GM10248 (cell line): ENCODE results near the gene MGST3.
"Not testable (repeated sequence)": the region's sequence is repeated elsewhere in the genome, so short reads cannot be mapped to it uniquely, and the experiment has no call there.

Experiments
- CTCF ChIA-PET: fragments of 300-600 bp; sonication (Branson Sonifier 250); formaldehyde crosslinking; extraction: SDS; loops from one replicate; lab custom pipeline; 2021; ENCODE audit warnings: antibody characterized with exemption; lab: Yijun Ruan, JAX
- POLR2A ChIA-PET: fragments of 350-650 bp; sonication (Branson Sonifier 250); formaldehyde crosslinking; extraction: SDS; loops from one replicate; lab custom pipeline; 2020; ENCODE audit warnings: antibody characterized with exemption; lab: Yijun Ruan, JAX
- DNase-seq: peaks from one replicate; pipeline ENCODE4 v3.0.0; 2012; ENCODE audit errors: extremely low spot score
- TF ChIP-seq, protein P1 (sequence below): IDR thresholded peaks from 2 replicates; pipeline ENCODE4 v1.5.1; 2012; ENCODE audit warnings: mild to moderate bottlenecking, low read depth; ENCODE audit errors: extremely low read depth, missing control alignments, control extremely low read depth

The MGST3 gene

GRCh38 chr1:165630629-165631341 lies at the start of gene MGST3:
Gene MGST3 (plus strand): TSS chr1:165631234. CDS start chr1:165649848, 18,614 bp downstream.
- CTCF ChIA-PET = interaction anchor here (1.5 kb wide), 2 partner anchors 15 to 264 kb away, joined by 4 to 6 read pairs; no protein-coding TSS in a partner anchor
- peak; percentile 93 for DNase-seq
- POLR2A ChIA-PET = interaction anchor here (0.5 kb wide), 1 partner anchor 1590 kb away, joined by 3 read pairs; no protein-coding TSS in a partner anchor
- TF ChIP-seq, protein P1, sequence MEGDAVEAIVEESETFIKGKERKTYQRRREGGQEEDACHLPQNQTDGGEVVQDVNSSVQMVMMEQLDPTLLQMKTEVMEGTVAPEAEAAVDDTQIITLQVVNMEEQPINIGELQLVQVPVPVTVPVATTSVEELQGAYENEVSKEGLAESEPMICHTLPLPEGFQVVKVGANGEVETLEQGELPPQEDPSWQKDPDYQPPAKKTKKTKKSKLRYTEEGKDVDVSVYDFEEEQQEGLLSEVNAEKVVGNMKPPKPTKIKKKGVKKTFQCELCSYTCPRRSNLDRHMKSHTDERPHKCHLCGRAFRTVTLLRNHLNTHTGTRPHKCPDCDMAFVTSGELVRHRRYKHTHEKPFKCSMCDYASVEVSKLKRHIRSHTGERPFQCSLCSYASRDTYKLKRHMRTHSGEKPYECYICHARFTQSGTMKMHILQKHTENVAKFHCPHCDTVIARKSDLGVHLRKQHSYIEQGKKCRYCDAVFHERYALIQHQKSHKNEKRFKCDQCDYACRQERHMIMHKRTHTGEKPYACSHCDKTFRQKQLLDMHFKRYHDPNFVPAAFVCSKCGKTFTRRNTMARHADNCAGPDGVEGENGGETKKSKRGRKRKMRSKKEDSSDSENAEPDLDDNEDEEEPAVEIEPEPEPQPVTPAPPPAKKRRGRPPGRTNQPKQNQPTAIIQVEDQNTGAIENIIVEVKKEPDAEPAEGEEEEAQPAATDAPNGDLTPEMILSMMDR = no peak

GRCh38 chr1:165581926-165582325 lies 49.1 kb upstream of the MGST3 start:
- CTCF ChIA-PET = interaction anchor here (2.8 kb wide), 1 partner anchor 10 kb away, joined by 9 read pairs; no protein-coding TSS in a partner anchor
- TF ChIP-seq, protein P1 = no peak
- POLR2A ChIA-PET = no interaction called here
- DNase-seq = no peak

DNA sequence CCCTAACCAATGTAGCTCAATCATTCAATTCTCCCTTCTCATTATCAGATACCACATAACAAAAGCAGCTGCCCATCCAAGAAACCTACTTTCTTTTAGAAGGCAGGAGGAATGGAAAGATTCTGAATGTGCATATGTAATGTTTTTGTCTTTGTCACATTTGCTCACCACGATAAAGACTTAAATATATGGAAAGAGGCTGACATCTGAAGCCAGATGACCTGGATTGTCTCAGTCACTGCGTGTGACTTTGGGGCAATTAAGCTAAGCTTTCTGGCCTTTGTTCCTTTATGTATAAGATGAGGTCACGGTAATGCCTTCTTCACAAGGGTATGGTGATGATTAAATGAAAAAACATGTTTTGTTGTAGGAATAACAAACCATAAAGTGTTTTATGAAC lies 44.6 kb upstream of the MGST3 start:
- TF ChIP-seq, protein P1 = no peak
- ChIA-PET POLR2A (no interaction called here), CTCF (interaction anchor here (1.0 to 5.9 kb wide), 8 partner anchors 11 to 328 kb away, joined by 4 to 37 read pairs (median 6); no protein-coding TSS in a partner anchor)
- DNase-seq = no peak

DNA sequence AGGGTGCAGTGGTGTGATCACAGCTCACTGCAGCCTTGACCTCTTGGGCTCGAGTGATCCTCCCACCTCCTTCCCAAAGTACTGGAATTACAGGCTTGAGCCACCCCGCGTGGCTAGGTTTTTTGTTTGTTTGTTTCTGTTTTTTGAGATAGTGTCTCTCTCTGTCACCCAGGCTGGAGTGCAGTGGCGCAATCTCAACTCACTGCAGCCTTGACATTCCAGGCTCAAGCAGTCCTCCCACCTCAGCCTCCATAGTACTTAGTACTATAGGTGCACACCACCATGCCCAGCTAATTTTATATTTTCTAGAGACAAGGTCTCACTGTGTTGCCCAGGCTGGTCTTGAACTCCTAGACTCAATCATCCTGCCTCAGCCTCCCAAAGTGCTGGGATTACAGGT lies 39.6 kb upstream of the MGST3 start:
- DNase-seq, POLR2A ChIA-PET: not testable (repeated sequence)
- CTCF ChIA-PET = interaction anchor here (1.3 to 6.0 kb wide), 10 partner anchors 9 to 334 kb away, joined by 3 to 120 read pairs (median 10); no protein-coding TSS in a partner anchor

DNA sequence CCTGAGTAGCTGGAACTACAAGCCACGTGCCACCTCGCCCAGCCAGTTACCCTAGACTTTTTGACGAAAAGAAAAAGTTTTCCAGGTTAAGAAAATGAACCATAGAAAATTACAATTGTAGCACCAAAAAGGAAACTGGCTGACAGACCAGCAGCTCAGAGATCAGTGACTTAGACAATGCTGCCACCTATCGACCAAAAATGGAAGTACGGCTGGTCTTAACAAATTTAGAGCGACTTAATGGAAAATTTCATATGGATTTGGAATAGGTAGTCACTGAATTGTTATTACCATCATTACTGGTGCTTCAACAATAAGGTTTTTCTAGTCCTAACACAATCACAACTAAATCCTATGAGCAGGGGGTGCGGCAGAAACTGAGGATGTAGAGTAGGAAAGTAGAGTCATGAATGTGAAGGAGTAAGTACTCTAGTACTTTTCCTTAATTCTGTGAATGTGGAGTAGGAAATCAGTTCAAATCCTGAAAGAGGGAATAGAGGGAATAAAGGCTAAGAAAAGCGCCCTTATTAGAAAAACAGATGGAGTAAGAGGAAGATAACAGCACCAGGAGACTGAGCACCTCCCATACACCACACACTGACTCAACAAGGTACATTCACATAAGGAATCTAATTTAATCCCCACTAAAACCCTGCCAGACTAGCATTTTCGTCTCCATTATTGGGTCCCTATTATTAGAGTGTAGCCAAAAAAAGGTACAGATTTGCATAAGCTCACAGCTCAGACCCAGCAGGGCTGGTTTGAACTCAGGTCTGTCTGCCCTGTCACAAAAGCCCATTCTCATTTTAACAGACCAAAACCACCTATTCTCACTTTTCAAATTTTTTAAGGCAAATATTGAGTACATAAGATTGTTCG lies 37.9 kb upstream of the MGST3 start:
- TF ChIP-seq, protein P1 = peak; percentile 81
- DNase-seq = peak; percentile 65
- ChIA-PET CTCF (interaction anchor here (0.6 to 6.0 kb wide), 27 partner anchors 7 to 463 kb away, joined by 3 to 120 read pairs (median 6); no protein-coding TSS in a partner anchor), POLR2A (no interaction called here)

DNA sequence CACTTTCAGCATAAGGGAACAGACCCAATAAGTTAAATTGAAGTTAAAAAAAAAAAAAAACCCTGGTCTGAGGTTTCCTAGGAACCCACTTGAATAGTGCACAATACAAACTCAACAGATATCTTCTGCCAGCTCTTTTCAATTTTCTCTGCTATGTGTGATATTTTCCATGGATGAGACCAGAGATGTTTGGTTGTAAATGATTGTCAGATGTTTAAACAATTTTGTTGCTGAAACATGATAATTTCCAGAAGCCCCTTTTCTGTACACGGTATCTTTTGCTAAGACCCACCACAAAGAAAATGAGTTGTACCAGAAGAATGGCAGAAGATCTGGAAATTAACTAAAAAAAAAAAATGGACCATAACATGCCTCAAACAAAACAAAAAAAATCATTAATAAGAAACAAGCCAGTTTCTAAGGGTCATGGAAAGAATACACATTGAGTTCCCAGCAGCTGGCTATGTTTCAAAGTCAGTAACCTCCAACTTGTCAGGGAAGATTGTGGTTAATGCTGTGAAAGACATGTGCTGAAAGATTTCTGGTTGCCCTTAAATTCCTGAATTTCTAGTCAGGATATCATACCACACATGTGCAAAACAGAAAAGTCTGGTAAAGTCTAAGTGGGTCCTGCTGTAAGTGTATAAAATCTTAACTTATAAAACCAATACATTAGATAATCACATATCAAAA lies 35.6 kb upstream of the MGST3 start:
- no peak for DNase-seq
- POLR2A ChIA-PET = interaction anchor here (0.7 kb wide), 1 partner anchor 576 kb away, joined by 4 read pairs; no protein-coding TSS in a partner anchor
- TF ChIP-seq, protein P1 = no peak
- CTCF ChIA-PET = interaction anchor here (1.1 to 7.7 kb wide), 4 partner anchors 202 to 338 kb away, joined by 4 to 62 read pairs (median 39); no protein-coding TSS in a partner anchor
